Pericardium fibroblast (primary cell): ENCODE measurements around the gene NUDT16L1. TPM values are rescaled to one million over a fixed set of nuclear protein-coding genes. Genes with fewer than 3 reads are reported as not detected.

ENCODE experiments used
- total RNA-seq: library from RNA; depleted of rRNA; stranded (reverse); fragments of >200 nt; gene quantifications from 2 replicates; pipeline ENCODE4 v1.2.3, GENCODE V29; 2015

NUDT16L1 gene
- total RNA-seq: 22.4 and 24.9 TPM in 2 replicates

DNA sequence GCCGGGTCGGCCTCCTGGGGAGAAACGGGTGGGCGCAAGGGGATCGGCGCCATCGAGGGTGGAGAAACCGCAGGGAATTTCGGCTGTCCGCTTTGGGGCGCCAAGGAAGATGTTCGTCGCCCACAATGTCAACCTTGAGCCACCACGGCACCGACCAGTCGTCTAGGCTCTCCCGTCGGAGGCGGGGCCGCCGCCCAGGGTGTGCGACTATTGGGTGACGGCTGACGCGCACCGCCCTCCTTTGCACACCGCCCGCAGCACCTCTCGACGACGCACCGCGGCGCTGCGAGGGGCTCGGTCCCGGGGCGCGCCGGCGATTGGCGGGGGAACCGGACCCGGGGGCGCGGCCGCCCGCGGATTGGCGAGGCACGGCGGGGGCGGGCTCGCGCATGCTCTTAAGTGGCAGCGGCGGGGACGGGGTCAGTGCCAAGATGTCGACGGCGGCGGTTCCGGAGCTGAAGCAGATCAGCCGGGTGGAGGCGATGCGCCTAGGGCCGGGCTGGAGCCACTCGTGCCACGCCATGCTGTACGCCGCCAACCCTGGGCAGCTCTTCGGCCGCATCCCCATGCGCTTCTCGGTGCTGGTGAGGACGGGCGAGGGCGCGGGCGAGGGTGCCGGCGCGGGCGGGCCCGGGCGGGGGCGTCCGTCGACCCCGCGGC lies at the start of gene NUDT16L1:
Gene NUDT16L1, plus strand, starts transcription at position 267 of the 660 bp plus-strand sequence. Its CDS starts 165 bp downstream, at position 432.

GRCh38 chr16:4734063-4734729 lies 40.8 kb downstream of the NUDT16L1 start, which contains the start of the genes ANKS3 and DNAAF8:
Gene ANKS3 (minus strand): TSS chr16:4734271. CDS start chr16:4730149, 4,122 bp downstream.
Gene DNAAF8 (plus strand): TSS chr16:4734537. CDS start chr16:4736515, 1,978 bp downstream.

Other genes starting within 250 kb of the NUDT16L1 start
- 54.6 and 55.6 TPM in 2 replicates for gene NMRAL1, start 218.9 kb upstream of the NUDT16L1 start, total RNA-seq
- 39.6 and 52.2 TPM in 2 replicates for gene HMOX2, start 217.2 kb upstream of the NUDT16L1 start, total RNA-seq
- 16.5 and 18.2 TPM in 2 replicates for gene CDIP1, start 154.8 kb upstream of the NUDT16L1 start, total RNA-seq
- gene C16orf96, start 137.2 kb upstream of the NUDT16L1 start, total RNA-seq: 0.09 TPM in 1 of 2 replicates, not detected in the other
- 14.2 and 15.4 TPM in 2 replicates for gene UBALD1, start 78.7 kb upstream of the NUDT16L1 start, total RNA-seq
- 23.9 and 31.6 TPM in 2 replicates for gene MGRN1, start 68.7 kb upstream of the NUDT16L1 start, total RNA-seq
- gene ANKS3, start 40.7 kb downstream of the NUDT16L1 start, total RNA-seq: 10.4 and 16.0 TPM in 2 replicates
- 0.09 and 5.1 TPM in 2 replicates for gene DNAAF8, start 41.0 kb downstream of the NUDT16L1 start, total RNA-seq
- 6.0 and 9.5 TPM in 2 replicates for gene ZNF500, start 73.6 kb downstream of the NUDT16L1 start, total RNA-seq
- not detected in 2 replicates for gene SEPTIN12, start 94.8 kb downstream of the NUDT16L1 start, total RNA-seq
- not detected in 2 replicates for gene SMIM22, start 101.8 kb downstream of the NUDT16L1 start, total RNA-seq
- gene ROGDI, start 109.1 kb downstream of the NUDT16L1 start, total RNA-seq: 15.2 and 42.6 TPM in 2 replicates
- 23.7 and 31.3 TPM in 2 replicates for gene GLYR1, start 153.7 kb downstream of the NUDT16L1 start, total RNA-seq
- gene UBN1, start 153.9 kb downstream of the NUDT16L1 start, total RNA-seq: 26.7 and 33.5 TPM in 2 replicates
- 13.3 and 49.7 TPM in 2 replicates for gene PPL, start 243.6 kb downstream of the NUDT16L1 start, total RNA-seq